BLaER1 treated with 17β-estradiol and CSF1 and Interleukin-3, amounts not matched to agents 10 nM and 100 nM (cell line): ENCODE measurements around the gene RDH11.
"Not testable (repeated sequence)": the region's sequence is repeated elsewhere in the genome, so short reads cannot be mapped to it uniquely, and the experiment has no call there.

Source experiments
- H3K27ac ChIP-seq, 11 experiments: shearing (Covaris generic); formaldehyde crosslinking; 2 replicates each; pipeline ENCODE4 v1.8.1; 2022
- H3K27me3 ChIP-seq, 11 experiments: shearing (Covaris generic); formaldehyde crosslinking; 2 replicates each; pipeline ENCODE4 v1.8.1; 2022
- H3K36me3 ChIP-seq, 11 experiments: shearing (Covaris generic); formaldehyde crosslinking; 2 replicates each; pipeline ENCODE4 v1.8.1; 2022
- H3K4me1 ChIP-seq, 10 experiments: shearing (Covaris generic); formaldehyde crosslinking; 2 replicates each; pipeline ENCODE4 v1.8.1; 2022
- H3K4me2 ChIP-seq, 11 experiments: shearing (Covaris generic); formaldehyde crosslinking; 2 replicates each; pipeline ENCODE4 v1.8.1; 2022
- H3K4me3 ChIP-seq, 10 experiments: shearing (Covaris generic); formaldehyde crosslinking; 2 replicates each; pipeline ENCODE4 v1.8.1; 2022
- H3K9ac ChIP-seq, 11 experiments: shearing (Covaris generic); formaldehyde crosslinking; 2 replicates each; pipeline ENCODE4 v1.8.1; 2022
- H3K9me3 ChIP-seq, 11 experiments: shearing (Covaris generic); formaldehyde crosslinking; replicated peaks in 1 of 11; 2 replicates each; pipeline ENCODE4 v1.8.1; 2022
- H4K20me1 ChIP-seq, 11 experiments: shearing (Covaris generic); formaldehyde crosslinking; 2 replicates each; pipeline ENCODE4 v1.8.1; 2022
- Cebpa-rat ChIP-seq, 11 experiments: shearing (Covaris generic); IDR thresholded peaks; 2 replicates each; pipeline ENCODE4 v1.8.1; 2022

The RDH11 gene

GRCh38 chr14:67728258-67728657 lies 32.7 kb upstream of the RDH11 start:
- H3K27me3 ChIP-seq, result no peaks in the 10 kb centered on the region
- H3K4me3 ChIP-seq, result no peak overlapping the region

GRCh38 chr14:67727361-67727760 lies 31.8 kb upstream of the RDH11 start:
- no peak overlapping the region for H3K27ac ChIP-seq
- no peak for TF ChIP-seq Cebpa-rat (IDR thresholded peaks at IDR 0.05)
- no peaks in the 10 kb centered on the region for H4K20me1 ChIP-seq
- H3K4me2 ChIP-seq, result no peak overlapping the region
- H3K9ac ChIP-seq, result no peak overlapping the region
- no peak overlapping the region for H3K4me3 ChIP-seq
- no peaks in the 10 kb centered on the region for H3K36me3 ChIP-seq
- H3K27me3 ChIP-seq, result no peaks in the 10 kb centered on the region; a peak in 1 of 22 replicates
- peaks cover 0 to 22% (median 9%) of the 10 kb centered on the region in 11 experiments; a peak in 14 of 22 replicates for H3K9me3 ChIP-seq
- peaks cover 6 to 10% (median 8%) of the 10 kb centered on the region in 10 experiments for H3K4me1 ChIP-seq

More at GRCh38 chr14:67728258-67728657, 32.7 kb upstream of the RDH11 start:
- H3K36me3 ChIP-seq, result no peaks in the 10 kb centered on the region
- peaks cover 0 to under 1% (median 0%) of the 10 kb centered on the region in 10 experiments; a peak in 2 of 20 replicates for H3K4me1 ChIP-seq
- no peaks in the 10 kb centered on the region for H4K20me1 ChIP-seq
- H3K9ac ChIP-seq, result no peak overlapping the region
- H3K4me2 ChIP-seq, result no peak overlapping the region
- no peak overlapping the region for H3K27ac ChIP-seq
- TF ChIP-seq Cebpa-rat (IDR thresholded peaks at IDR 0.05), result no peak
- H3K9me3 ChIP-seq, result peaks cover 0 to 20% (median 7%) of the 10 kb centered on the region in 11 experiments; a peak in 14 of 22 replicates

GRCh38 chr14:67725171-67725570 lies 29.6 kb upstream of the RDH11 start:
- Histone ChIP-seq H3K4me1 (peaks cover 9 to 16% (median 13%) of the 10 kb centered on the region in 10 experiments), H4K20me1 (no peaks in the 10 kb centered on the region), H3K4me2 (no peak overlapping the region), H3K27ac (no peak overlapping the region), H3K4me3 (no peak overlapping the region), H3K36me3 (no peaks in the 10 kb centered on the region), H3K9me3 (peaks cover 0 to 22% (median 9%) of the 10 kb centered on the region in 11 experiments; a peak in 14 of 22 replicates), H3K9ac (no peak overlapping the region), H3K27me3 (no peaks in the 10 kb centered on the region; a peak in 1 of 22 replicates)
- no peak for TF ChIP-seq Cebpa-rat (IDR thresholded peaks at IDR 0.05)

GRCh38 chr14:67722293-67722692 lies 26.7 kb upstream of the RDH11 start:
- Histone ChIP-seq H3K9ac (no peak overlapping the region), H4K20me1 (no peaks in the 10 kb centered on the region), H3K4me1 (peaks cover 9 to 16% (median 13%) of the 10 kb centered on the region in 10 experiments), H3K36me3 (no peaks in the 10 kb centered on the region), H3K27ac (no peak overlapping the region), H3K4me3 (no peak overlapping the region), H3K27me3 (no peaks in the 10 kb centered on the region; a peak in 1 of 22 replicates), H3K9me3 (peaks cover 0 to 22% (median 9%) of the 10 kb centered on the region in 11 experiments; a peak in 14 of 22 replicates), H3K4me2 (peak overlapping the region; percentile 41 to 69 (median 59))
- TF ChIP-seq Cebpa-rat (IDR thresholded peaks at IDR 0.05), result no peak

GRCh38 chr14:67721875-67722274 lies 26.3 kb upstream of the RDH11 start:
- TF ChIP-seq Cebpa-rat (IDR thresholded peaks at IDR 0.05), result no peak
- Histone ChIP-seq H3K9me3 (peaks cover 0 to 22% (median 9%) of the 10 kb centered on the region in 11 experiments; a peak in 14 of 22 replicates), H3K27ac (no peak overlapping the region), H3K4me2 (peak overlapping the region in 8 of 11 experiments; percentile 56 to 69 (median 59); a peak in 15 of 22 replicates), H4K20me1 (no peaks in the 10 kb centered on the region), H3K27me3 (no peaks in the 10 kb centered on the region; a peak in 1 of 22 replicates), H3K4me1 (peaks cover 9 to 16% (median 13%) of the 10 kb centered on the region in 10 experiments), H3K9ac (no peak overlapping the region), H3K4me3 (no peak overlapping the region), H3K36me3 (no peaks in the 10 kb centered on the region)

- Histone ChIP-seq H3K27me3 (no peaks in the 10 kb centered on the region; a peak in 1 of 22 replicates), H3K4me2 (no peak overlapping the region), H3K9ac (no peak overlapping the region), H3K27ac (no peak overlapping the region), H4K20me1 (no peaks in the 10 kb centered on the region), H3K4me1 (peaks cover 9 to 16% (median 13%) of the 10 kb centered on the region in 10 experiments), H3K4me3 (no peak overlapping the region), H3K36me3 (no peaks in the 10 kb centered on the region), H3K9me3 (peaks cover 0 to 14% (median 9%) of the 10 kb centered on the region in 11 experiments; a peak in 14 of 22 replicates)
- TF ChIP-seq Cebpa-rat (IDR thresholded peaks at IDR 0.05), result no peak
Observed at GRCh38 chr14:67719866-67720265, 24.3 kb upstream of the RDH11 start.

- not testable (repeated sequence) for H3K27me3 ChIP-seq, H3K27ac ChIP-seq, H4K20me1 ChIP-seq, H3K4me3 ChIP-seq, H3K9ac ChIP-seq, H3K36me3 ChIP-seq, H3K4me2 ChIP-seq
- H3K9me3 ChIP-seq, result peaks cover 0 to 14% (median 9%) of the 10 kb centered on the region in 11 experiments; a peak in 14 of 22 replicates
- H3K4me1 ChIP-seq, result peaks cover 9 to 16% (median 13%) of the 10 kb centered on the region in 10 experiments
Observed at GRCh38 chr14:67719385-67719784, 23.8 kb upstream of the RDH11 start.

GRCh38 chr14:67718265-67718664 lies 22.7 kb upstream of the RDH11 start:
- no peak overlapping the region for H3K9ac ChIP-seq
- no peak overlapping the region for H3K27ac ChIP-seq
- peaks cover 9 to 15% (median 13%) of the 10 kb centered on the region in 10 experiments for H3K4me1 ChIP-seq
- no peaks in the 10 kb centered on the region for H3K36me3 ChIP-seq
- H3K27me3 ChIP-seq, result no peaks in the 10 kb centered on the region; a peak in 1 of 22 replicates
- no peak overlapping the region for H3K4me2 ChIP-seq
- no peaks in the 10 kb centered on the region for H4K20me1 ChIP-seq
- H3K4me3 ChIP-seq, result no peak overlapping the region
- TF ChIP-seq Cebpa-rat (IDR thresholded peaks at IDR 0.05), result no peak
- H3K9me3 ChIP-seq, result peaks cover 0 to 3% (median 1%) of the 10 kb centered on the region in 11 experiments; a peak in 13 of 22 replicates

GRCh38 chr14:67717048-67717447 lies 21.5 kb upstream of the RDH11 start:
- Histone ChIP-seq H3K4me3 (no peak overlapping the region), H3K9me3 (peaks cover 1 to 8% (median 2%) of the 10 kb centered on the region in 11 experiments; a peak in 19 of 22 replicates), H3K4me1 (peaks cover 0 to 3% (median 2%) of the 10 kb centered on the region in 10 experiments; a peak in 13 of 20 replicates), H3K4me2 (no peak overlapping the region), H3K27me3 (no peaks in the 10 kb centered on the region), H3K36me3 (no peaks in the 10 kb centered on the region), H4K20me1 (no peaks in the 10 kb centered on the region), H3K9ac (no peak overlapping the region), H3K27ac (no peak overlapping the region)
- TF ChIP-seq Cebpa-rat (IDR thresholded peaks at IDR 0.05), result no peak

GRCh38 chr14:67710209-67710608 lies 14.6 kb upstream of the RDH11 start:
- Histone ChIP-seq H3K4me1 (no peaks in the 10 kb centered on the region), H3K4me3 (0 out of 20 replicates have a peak overlapping the region, but pooled peaks of 1 of the 10 experiments have one; percentile 14), H3K27me3 (no peaks in the 10 kb centered on the region), H3K4me2 (no peak overlapping the region), H3K9ac (no peak overlapping the region), H4K20me1 (no peaks in the 10 kb centered on the region), H3K27ac (no peak overlapping the region), H3K36me3 (no peaks in the 10 kb centered on the region; a peak in 2 of 22 replicates), H3K9me3 (peaks cover 43 to 54% (median 46%) of the 10 kb centered on the region in 11 experiments)
- no peak for TF ChIP-seq Cebpa-rat (IDR thresholded peaks at IDR 0.05)

- H4K20me1 ChIP-seq, H3K27ac ChIP-seq, H3K27me3 ChIP-seq, H3K36me3 ChIP-seq, H3K9ac ChIP-seq, H3K4me2 ChIP-seq, H3K4me1 ChIP-seq: not testable (repeated sequence)
- Histone ChIP-seq H3K9me3 (peaks cover 43 to 54% (median 46%) of the 10 kb centered on the region in 11 experiments), H3K4me3 (0 out of 20 replicates have a peak overlapping the region, but pooled peaks of 2 of the 10 experiments have one; percentile 14 to 21)
Observed at GRCh38 chr14:67709796-67710195, 14.2 kb upstream of the RDH11 start.

- not testable (repeated sequence) for H3K27ac ChIP-seq, H3K36me3 ChIP-seq, H3K4me2 ChIP-seq, H4K20me1 ChIP-seq, H3K27me3 ChIP-seq, H3K4me1 ChIP-seq, H3K9ac ChIP-seq
- Histone ChIP-seq H3K4me3 (0 out of 20 replicates have a peak overlapping the region, but pooled peaks of 1 of the 10 experiments have one; percentile 21), H3K9me3 (peaks cover 43 to 54% (median 46%) of the 10 kb centered on the region in 11 experiments)
Observed at GRCh38 chr14:67709346-67709745, 13.8 kb upstream of the RDH11 start.
